Measurements from ENCODE around the gene TXN. TPM values are rescaled to one million over a fixed set of nuclear protein-coding genes. Genes with fewer than 3 reads are reported as not detected.
A peak's percentile ranks its signal among the peaks of the same experiment; 100 is the strongest.

TXN gene
- total RNA-seq, 1 experiment from 2014 or later, result 280 TPM

DNA sequence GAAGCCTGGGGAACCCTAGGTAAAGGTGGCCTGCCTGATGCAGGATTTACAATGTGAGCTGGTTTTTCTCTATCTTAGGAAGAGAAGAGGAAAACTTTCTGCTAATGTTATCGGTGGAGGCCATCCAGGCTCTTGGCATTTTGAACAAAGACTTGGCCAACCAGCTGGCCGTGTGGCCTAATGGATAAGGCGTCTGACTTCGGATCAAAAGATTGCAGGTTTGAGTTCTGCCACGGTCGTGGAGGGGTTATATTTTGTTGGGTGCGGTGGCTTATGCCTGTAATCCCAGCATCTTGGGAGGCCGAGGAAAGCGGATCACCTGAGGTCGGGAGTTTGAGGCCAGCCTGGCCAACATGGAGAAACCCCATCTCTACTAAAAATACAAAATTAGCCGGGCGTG, 58.0 kb downstream of the TXN start:
- Histone ChIP-seq H3K27me3 (ENCODE audit: insufficient read depth, low read length) (no peaks in the 10 kb centered on the region), H2BK12ac (ENCODE audit: insufficient read length, low read depth, low read length) (no peak overlapping the region), H3K79me2 (ENCODE audit: insufficient read depth, low read length) (no peaks in the 10 kb centered on the region), H3K4me2 (ENCODE audit: insufficient read depth, insufficient read length, low read length) (no peak overlapping the region), H3K4me1 (ENCODE audit: insufficient read depth, low read length) (no peaks in the 10 kb centered on the region; the same call in 1 of the 2 replicates), H3T11ph (ENCODE audit: low read length) (no peak overlapping the region), H3K18ac (ENCODE audit: insufficient read length, low read depth, low read length) (no peak overlapping the region), H2AK5ac (ENCODE audit: insufficient read length, low read length) (no peak overlapping the region), H2BK15ac (ENCODE audit: low read depth, low read length) (no peak overlapping the region), H4K20me1 (ENCODE audit: control insufficient read depth, insufficient read depth, insufficient read length) (no peaks in the 10 kb centered on the region), H2BK120ac (ENCODE audit: low read depth, low read length, poor library complexity, severe bottlenecking) (no peak overlapping the region), H2AFZ (ENCODE audit: low read length) (no peak overlapping the region), H3K56ac (ENCODE audit: insufficient read length, low read depth, low read length) (no peak overlapping the region), H3K27ac (ENCODE audit: insufficient read length, low read depth, low read length) (no peak overlapping the region), H3K79me1 (ENCODE audit: insufficient read depth, low read depth, low read length, poor library complexity, severe bottlenecking) (no peaks in the 10 kb centered on the region), H3K4ac (ENCODE audit: low read depth, low read length) (no peak overlapping the region), H3K23ac (ENCODE audit: insufficient read length, low read depth, low read length) (no peak overlapping the region), H4K91ac (ENCODE audit: insufficient read length, low read depth, low read length) (no peak overlapping the region), H3K23me2 (ENCODE audit: insufficient read length, low read depth, low read length, poor library complexity, severe bottlenecking) (no peaks in the 10 kb centered on the region), H3K9ac (ENCODE audit: extremely low read depth, insufficient read length, low read length) (no peak overlapping the region), H2BK5ac (ENCODE audit: insufficient read length, low read length) (no peak overlapping the region), H4K5ac (ENCODE audit: insufficient read length, low read depth, low read length) (no peak overlapping the region), H4K8ac (replicated peaks; ENCODE audit: insufficient read length, low read depth, low read length) (no peak overlapping the region), H3K14ac (ENCODE audit: insufficient read depth, low read length) (no peak overlapping the region), H3K9me3 (ENCODE audit: control insufficient read depth, low read depth, low read length) (no peaks in the 10 kb centered on the region), H2BK20ac (ENCODE audit: low read depth, low read length, poor library complexity, severe bottlenecking) (no peak overlapping the region)
- WGBS (ENCODE audit: extremely low coverage, insufficient read length, low lambda C conversion rate), result no CpG with 5 or more reads among the region's 12 CpGs
- Mint-ChIP-seq H3K4me1 (peaks cover 0 to 2% of the 10 kb centered on the region in 2 experiments; a peak in 2 of 4 replicates), H3K4me3 (no peak overlapping the region), H3K27me3 (ENCODE audit: low read depth) (no peaks in the 10 kb centered on the region; the same call in none of the 2 replicates), H3K36me3 (ENCODE audit: insufficient read depth in 1 of 3, low read depth in 3 of 3) (peaks cover 0 to 4% (median 0%) of the 10 kb centered on the region in 3 experiments; a peak in 1 of 7 replicates), H3K9me3 (no peaks in the 10 kb centered on the region; a peak in 1 of 5 replicates), H3K27ac (no peak overlapping the region; a peak in 1 of 7 replicates)
- TF ChIP-seq, protein P1, sequence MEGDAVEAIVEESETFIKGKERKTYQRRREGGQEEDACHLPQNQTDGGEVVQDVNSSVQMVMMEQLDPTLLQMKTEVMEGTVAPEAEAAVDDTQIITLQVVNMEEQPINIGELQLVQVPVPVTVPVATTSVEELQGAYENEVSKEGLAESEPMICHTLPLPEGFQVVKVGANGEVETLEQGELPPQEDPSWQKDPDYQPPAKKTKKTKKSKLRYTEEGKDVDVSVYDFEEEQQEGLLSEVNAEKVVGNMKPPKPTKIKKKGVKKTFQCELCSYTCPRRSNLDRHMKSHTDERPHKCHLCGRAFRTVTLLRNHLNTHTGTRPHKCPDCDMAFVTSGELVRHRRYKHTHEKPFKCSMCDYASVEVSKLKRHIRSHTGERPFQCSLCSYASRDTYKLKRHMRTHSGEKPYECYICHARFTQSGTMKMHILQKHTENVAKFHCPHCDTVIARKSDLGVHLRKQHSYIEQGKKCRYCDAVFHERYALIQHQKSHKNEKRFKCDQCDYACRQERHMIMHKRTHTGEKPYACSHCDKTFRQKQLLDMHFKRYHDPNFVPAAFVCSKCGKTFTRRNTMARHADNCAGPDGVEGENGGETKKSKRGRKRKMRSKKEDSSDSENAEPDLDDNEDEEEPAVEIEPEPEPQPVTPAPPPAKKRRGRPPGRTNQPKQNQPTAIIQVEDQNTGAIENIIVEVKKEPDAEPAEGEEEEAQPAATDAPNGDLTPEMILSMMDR (conservative IDR thresholded peaks at IDR 0.05), result no peak
- DNase-seq, result peak; percentile 45

Data from H9 (cell line).